Fibroblast of pulmonary artery (primary cell): ENCODE data around the gene BOLA3.
A peak's percentile ranks its signal among the peaks of the same experiment; 100 is the strongest.

Experiments used
- DNase-seq: peaks from one replicate; pipeline ENCODE4 v3.0.0-alpha.2; 2010; ENCODE audit warnings: low read depth
- H3K4me3 ChIP-seq: replicated peaks from 2 replicates; pipeline ENCODE4 v1.5.1; 2011; ENCODE audit warnings: low read depth, mild to moderate bottlenecking, control low read depth, low read length, moderate library complexity
- CTCF ChIP-seq: IDR thresholded peaks from 2 replicates; pipeline ENCODE4 v1.5.1; 2011; ENCODE audit warnings: mild to moderate bottlenecking, control low read depth, low read length, inconsistent platforms; ENCODE audit errors: missing control alignments

Gene BOLA3

GRCh38 chr2:74149247-74149525 is 1.5 kb upstream of the BOLA3 start:
- TF ChIP-seq CTCF = no peak
- DNase-seq = no peak
- no peak overlapping the region for H3K4me3 ChIP-seq

GRCh38 chr2:74148457-74149246 is 940 bp upstream of the BOLA3 start:
- no peak for DNase-seq
- peak overlapping the region; percentile 85 for H3K4me3 ChIP-seq
- TF ChIP-seq CTCF = no peak

GRCh38 chr2:74146929-74147726 is 584 bp downstream of the BOLA3 start:
- TF ChIP-seq CTCF = no peak
- H3K4me3 ChIP-seq = peak overlapping the region; percentile 85
- DNase-seq = peak; percentile 31

GRCh38 chr2:74142340-74142739 is 5.4 kb downstream of the BOLA3 start:
- no peak overlapping the region for H3K4me3 ChIP-seq
- DNase-seq = no peak
- TF ChIP-seq CTCF = no peak

GRCh38 chr2:74138600-74139323 is 8.9 kb downstream of the BOLA3 start:
- no peak overlapping the region for H3K4me3 ChIP-seq
- no peak for TF ChIP-seq CTCF
- no peak for DNase-seq

GRCh38 chr2:74137651-74138599 is 9.8 kb downstream of the BOLA3 start:
- H3K4me3 ChIP-seq = no peak overlapping the region
- no peak for TF ChIP-seq CTCF
- no peak for DNase-seq
